CD4-positive, alpha-beta T cell treated with Interleukin-15 for 4 hours (primary cell): Measurements from ENCODE around the gene S1PR1.
A peak's percentile ranks its signal among the peaks of the same experiment; 100 is the strongest.
"Not testable (repeated sequence)": the region's sequence is repeated elsewhere in the genome, so short reads cannot be mapped to it uniquely, and the experiment has no call there.

Experiments
- DNase-seq: peaks from one replicate; pipeline ENCODE4 v3.0.0-alpha.2; 2020; ENCODE audit warnings: low spot score

S1PR1 gene

DNA sequence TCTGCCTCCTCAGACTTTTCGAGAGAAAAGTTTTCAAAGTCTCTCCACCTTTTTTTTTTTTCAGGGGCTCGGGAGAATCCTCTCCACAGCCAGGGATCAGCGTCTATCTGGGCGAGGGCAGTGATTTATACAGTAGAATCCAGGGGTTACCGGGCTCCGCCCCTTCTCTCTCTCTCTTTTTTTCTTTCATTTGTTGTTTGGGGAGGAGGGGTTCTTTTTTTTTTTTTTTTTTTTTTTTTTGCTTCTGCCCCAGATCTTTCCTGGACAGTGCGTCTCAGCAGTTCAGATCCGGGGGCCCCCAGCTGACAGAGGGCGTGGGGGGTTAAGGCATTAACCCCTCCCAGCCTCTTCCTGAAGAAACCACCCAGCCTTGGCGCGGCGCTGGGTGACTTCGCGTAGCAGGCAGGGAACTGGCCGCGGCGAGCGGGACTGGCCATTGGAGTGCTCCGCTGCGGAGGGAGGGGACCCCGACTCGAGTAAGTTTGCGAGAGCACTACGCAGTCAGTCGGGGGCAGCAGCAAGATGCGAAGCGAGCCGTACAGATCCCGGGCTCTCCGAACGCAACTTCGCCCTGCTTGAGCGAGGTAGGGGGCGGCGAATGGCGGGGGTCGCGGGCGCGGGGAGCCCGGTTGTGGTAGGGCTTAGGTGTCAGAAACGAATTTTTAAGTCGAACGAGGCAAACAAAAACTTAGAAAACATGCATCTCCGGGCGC lies at the start of gene S1PR1:
Gene S1PR1, plus strand, starts transcription at position 504 of the 713 bp plus-strand sequence. CDS start 1,966 bp downstream, outside the sequence.
- peak; percentile 82 for DNase-seq

DNA sequence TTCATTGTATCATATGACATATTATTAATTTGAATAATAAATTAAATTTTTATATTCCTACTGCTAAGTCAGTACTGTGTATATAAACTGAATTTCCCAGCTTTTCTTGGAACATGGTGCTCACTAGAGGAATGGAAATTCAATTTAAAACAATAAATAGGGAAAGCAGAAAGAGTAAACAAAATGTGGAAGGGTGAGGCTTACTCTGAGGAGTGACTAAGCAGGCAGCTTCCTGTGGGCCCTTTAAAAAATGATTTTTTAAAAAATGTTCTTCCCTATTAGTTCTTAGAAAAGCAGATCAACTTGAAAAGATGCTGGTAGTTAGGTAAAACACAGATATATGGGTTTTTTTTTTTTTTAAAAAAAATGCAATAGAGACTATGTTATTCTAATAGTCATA lies 49.5 kb upstream of the S1PR1 start:
- DNase-seq = peak; percentile 46

DNA sequence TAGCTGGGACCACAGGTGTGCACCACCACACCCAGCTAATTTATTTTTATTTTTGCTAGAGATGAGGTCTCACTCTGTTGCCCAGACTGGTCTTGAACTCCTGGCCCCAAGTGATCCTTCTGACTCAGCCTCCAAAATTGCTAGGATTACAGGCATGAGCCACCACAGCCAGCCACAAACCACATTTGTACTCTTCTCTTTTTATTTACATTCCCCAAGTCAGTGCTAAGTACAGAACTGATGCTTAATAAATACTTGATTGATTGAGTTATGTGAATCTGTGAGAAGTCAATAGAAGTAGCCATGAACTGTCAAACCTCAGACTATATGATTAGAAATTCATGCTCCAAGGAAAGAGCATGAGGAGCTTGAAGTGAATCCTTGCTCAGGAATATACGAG lies 48.5 kb upstream of the S1PR1 start:
- no peak for DNase-seq

DNA sequence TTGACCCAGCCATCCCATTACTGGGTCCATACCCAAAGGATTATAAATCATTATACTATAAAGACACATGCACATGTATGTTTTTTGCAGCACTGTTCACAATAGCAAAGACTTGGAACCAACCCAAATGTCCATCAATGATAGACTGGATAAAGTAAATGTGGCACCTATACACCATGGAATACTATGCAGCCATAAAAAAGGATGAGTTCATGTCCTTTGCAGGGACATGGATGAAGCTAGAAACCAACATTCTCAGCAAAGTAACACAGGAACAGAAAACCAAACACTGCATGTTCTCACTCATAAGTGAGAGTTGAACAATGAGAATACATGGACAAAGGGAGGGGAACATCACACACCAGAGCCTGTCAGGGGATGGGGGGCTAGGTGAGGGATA lies 47.9 kb upstream of the S1PR1 start:
- DNase-seq = not testable (repeated sequence)

GRCh38 chr1:101190441-101190840 lies 46.4 kb upstream of the S1PR1 start:
- no peak for DNase-seq

GRCh38 chr1:101191049-101191448 lies 45.8 kb upstream of the S1PR1 start:
- DNase-seq = no peak

DNA sequence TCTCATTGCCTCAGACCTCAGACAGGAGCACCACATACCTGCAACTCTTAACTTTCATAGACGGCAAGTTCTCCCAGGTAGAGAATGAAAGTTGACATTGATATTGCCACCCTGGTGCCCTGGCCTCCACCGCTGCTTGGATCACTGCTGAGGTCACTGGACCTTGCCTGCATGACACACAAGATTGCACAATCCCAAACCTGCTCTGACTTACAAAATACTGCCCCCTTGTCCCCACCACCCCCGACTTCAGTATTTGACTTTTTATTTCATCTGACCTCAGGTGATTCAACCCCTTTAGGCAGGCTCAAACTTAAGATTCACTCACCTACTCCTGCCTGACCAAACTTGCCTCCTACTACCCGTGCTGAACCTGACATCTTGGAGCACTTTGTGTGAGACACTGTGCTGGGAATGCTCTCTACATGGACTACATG lies 43.1 kb upstream of the S1PR1 start:
- DNase-seq = no peak

DNA sequence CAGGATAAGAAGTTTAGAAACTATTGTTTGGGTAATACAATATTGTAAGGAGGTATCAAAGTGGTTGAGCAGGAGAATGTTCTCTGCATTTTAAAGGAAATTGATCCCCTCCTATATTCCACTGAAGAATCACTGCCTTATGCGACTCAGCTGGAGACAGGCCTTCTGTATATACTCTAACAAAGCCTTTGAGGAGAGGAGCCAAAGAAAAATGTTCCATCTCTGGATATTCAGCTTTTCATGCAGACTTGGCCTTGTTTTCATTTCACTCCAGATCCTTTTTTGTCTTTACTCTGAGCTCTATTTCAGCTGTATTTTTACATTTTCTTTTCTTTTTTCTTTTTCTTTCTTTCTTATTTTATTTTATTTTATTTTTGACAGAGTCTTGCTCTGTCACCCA lies 42.1 kb upstream of the S1PR1 start:
- no peak for DNase-seq

- no peak for DNase-seq
Observed at GRCh38 chr1:101196668-101197067, 40.2 kb upstream of the S1PR1 start.

DNA sequence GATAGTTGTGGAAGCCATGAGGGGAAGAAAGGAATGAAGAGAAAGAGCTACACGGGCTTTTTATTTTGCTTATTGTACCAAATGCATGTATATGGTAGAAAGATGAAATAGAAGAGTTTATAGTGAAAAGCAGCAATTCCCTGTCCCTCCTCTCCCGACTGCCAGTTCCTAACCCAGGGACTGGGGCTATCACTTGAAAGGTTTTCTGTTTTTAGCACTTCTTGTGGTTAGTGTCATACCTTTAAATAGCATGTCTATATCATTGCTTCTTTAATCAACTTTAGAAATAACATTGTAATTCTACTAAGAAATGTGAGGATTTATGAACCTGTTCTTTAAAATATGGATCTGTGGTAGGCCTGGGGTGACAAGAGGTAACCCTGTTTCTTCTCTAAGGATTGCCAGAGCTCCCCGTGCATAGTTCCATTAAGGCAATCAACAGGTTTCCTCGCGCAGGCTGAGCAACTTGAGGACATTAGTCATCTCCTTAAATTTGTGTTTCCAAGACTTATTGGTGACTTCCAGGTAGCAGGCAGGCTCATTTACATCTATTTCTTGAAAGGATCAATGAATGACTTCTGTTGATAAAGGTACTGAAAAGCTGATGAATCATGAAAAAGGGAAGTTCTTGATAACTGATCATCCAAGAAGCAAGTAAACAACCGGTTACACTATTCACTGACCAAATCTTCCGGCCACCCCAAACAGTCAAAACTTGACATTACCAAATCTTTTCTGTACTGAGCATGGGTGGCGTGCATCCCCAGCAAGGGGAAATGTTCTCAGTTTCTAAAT lies 37.8 kb upstream of the S1PR1 start:
- peak; percentile 40 for DNase-seq

DNA sequence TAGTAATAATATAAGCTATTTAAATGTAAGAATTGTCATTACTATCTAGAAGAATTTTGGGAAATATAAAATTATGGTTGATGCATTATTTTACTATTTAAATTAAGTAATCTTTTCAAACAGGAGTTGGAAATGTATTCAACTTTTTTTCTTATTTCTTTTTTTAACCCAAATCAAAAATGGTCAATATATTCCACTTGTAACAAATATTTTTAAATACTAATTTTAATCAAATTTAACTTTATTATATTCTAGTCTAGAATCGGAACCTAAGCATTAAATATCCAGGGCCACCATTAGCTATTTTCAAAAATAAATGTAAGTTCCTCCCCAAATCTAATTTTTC lies 37.2 kb upstream of the S1PR1 start:
- no peak for DNase-seq

DNA sequence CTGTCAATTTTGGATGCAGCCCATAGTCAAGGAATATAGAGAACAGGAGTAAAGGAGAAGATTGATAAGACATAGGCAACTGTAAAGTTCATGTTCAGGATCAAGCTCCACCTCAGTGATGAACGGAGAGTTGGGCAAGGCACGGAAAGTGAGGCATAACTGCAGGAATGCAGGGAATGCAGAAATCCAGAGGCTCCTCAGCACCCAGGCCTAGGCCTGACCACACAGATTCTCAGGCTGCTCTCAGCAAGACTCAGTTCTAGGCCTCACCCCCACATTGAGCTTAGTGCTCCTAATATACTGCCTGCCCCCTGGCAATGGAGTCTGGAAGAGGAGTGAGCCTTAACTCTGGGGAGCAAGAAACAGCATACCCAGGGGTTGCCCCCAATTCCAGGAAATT lies 36.3 kb upstream of the S1PR1 start:
- DNase-seq = no peak

GRCh38 chr1:101203820-101204540 lies 32.8 kb upstream of the S1PR1 start:
- no peak for DNase-seq

- DNase-seq = no peak
Observed at GRCh38 chr1:101205457-101205856, 31.4 kb upstream of the S1PR1 start.

DNA sequence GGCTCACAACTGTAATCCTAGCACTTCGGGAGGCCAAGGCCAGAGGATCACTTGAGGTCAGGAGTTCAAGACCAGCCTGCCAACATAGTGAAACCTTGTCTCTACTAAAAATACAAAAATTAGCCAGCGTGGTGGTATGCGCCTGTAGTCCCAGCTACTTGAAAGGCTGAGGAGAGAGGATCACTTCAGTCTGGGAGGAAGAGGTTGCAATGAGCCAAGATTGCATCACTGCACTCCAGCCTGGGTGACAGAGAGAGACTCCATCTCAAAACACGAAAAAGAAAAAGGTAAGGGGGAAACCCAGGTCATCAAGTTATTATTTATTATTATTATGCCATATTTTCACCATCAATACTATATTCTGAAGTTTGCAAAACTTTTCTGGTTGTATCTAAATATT lies 30.7 kb upstream of the S1PR1 start:
- DNase-seq = not testable (repeated sequence)

DNA sequence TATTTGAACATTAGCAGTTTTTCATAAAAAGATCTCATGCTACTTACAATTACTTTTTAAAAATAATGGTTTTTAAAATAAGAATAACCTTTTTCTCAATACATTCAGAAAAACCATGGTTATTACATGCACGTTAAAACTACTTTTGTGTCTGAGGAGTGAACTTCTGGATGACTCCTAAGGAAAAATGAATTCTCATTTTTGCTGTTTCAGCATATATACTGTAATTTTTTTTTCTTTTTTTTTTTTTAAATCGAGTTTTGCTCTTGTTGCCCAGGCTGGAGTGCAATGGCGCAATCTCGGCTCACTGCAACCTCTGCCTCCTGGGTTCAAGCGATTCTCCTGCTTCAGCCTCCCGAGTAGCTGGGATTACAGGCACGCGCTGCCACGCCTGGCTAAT lies 29.5 kb upstream of the S1PR1 start:
- DNase-seq = not testable (repeated sequence)

GRCh38 chr1:101207891-101208290 lies 28.9 kb upstream of the S1PR1 start:
- DNase-seq = no peak

DNA sequence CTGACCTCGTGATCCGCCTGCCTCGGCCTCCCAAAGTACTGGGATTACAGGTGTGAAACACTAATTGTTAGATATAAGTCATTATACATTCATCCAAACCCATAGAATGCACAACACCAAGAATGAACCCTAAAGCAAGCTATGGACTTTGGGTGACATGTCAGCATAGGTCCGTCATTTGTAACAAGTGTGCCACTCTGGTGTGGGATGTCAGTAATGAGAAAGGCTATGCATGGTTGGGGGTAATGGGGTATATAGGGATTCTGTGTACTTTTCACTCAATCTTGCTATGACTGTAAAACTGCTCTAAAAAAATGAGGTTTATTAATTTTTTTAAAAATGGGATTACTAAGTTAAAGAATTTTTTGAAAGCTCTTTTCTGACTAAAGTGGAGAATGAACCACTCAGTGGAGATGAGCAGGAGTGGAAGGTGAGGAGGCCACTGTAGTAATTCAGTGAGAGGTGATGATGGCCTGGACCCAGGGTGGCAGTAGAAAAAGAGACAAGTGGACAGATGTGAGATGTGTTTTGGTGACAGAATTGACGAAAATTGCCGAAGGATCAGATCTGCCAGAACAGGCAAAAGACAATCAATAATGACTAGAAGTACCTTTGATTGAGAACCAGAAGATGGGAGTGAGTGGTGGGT lies 21.3 kb upstream of the S1PR1 start:
- DNase-seq = no peak

GRCh38 chr1:101216623-101217022 lies 20.2 kb upstream of the S1PR1 start:
- DNase-seq = no peak

DNA sequence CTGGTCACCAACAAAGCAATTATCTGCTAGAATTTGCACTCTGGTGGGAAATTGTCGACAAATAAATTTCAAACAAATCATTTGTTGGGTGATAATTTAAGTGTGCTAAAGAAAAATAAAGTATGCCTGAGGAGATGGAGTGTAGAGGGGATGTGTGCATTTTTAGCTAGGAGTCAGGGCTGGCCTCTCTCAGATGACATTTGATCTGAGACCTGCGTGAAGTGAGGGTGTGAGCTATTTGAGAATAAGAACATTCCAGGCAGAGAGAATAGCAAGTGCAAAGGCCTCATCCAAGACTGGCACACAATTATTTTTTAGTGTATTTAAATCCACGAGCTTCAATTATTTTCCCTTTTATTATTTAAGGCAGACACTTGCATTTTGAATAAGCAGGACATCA lies 19.7 kb upstream of the S1PR1 start:
- no peak for DNase-seq

DNA sequence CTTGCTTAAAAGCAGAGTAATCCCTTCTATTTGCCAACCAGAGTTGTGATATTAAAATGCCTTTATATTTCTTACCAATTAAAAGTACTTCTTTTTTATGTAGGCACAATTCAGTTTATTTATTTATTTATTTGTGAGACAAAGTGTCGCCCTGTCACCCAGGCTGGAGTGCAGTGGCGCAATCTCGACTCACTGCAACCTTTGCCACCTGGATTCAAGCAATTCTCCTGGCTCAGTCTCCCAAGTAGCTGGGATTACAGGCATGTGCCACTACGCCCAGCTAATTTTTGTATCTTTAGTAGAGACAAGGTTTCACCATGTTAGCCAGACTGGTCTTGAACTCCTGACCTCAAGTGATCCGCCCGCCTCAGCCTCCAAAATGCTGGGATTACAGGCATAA lies 17.9 kb upstream of the S1PR1 start:
- DNase-seq = not testable (repeated sequence)
